ENCODE results near the gene TUBB6. TPM values are rescaled to one million over a fixed set of nuclear protein-coding genes. Genes with fewer than 3 reads are reported as not detected.

Gene TUBB6
- total RNA-seq, 4 donors from 2014 or later = 599 to 1,574 (median 1,002) TPM

- no peak overlapping the region for H3K4me3 ChIP-seq
- H3K4me1 ChIP-seq = peaks cover 27 to 39% (median 28%) of the 10 kb centered on the region in 4 donors
- DNase-seq (ENCODE audit: extremely low spot score) = no peak
- intact Hi-C loops (cut with DNase I) = loop anchor here (5.0 kb wide), 1 partner anchor 39 kb away; no protein-coding TSS in a partner anchor
- TF ChIP-seq POLR2A (IDR thresholded peaks at IDR 0.05; ENCODE audit: low read depth) = no peak
- TF ChIP-seq EP300 (IDR thresholded peaks at IDR 0.05) = no peak
- TF ChIP-seq POLR2AphosphoS5 (IDR thresholded peaks at IDR 0.05) = no peak
- TF ChIP-seq, protein P1, sequence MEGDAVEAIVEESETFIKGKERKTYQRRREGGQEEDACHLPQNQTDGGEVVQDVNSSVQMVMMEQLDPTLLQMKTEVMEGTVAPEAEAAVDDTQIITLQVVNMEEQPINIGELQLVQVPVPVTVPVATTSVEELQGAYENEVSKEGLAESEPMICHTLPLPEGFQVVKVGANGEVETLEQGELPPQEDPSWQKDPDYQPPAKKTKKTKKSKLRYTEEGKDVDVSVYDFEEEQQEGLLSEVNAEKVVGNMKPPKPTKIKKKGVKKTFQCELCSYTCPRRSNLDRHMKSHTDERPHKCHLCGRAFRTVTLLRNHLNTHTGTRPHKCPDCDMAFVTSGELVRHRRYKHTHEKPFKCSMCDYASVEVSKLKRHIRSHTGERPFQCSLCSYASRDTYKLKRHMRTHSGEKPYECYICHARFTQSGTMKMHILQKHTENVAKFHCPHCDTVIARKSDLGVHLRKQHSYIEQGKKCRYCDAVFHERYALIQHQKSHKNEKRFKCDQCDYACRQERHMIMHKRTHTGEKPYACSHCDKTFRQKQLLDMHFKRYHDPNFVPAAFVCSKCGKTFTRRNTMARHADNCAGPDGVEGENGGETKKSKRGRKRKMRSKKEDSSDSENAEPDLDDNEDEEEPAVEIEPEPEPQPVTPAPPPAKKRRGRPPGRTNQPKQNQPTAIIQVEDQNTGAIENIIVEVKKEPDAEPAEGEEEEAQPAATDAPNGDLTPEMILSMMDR (IDR thresholded peaks at IDR 0.05) = no peak
- peaks cover 21 to 80% (median 60%) of the 10 kb centered on the region in 4 donors for H3K36me3 ChIP-seq
- peak overlapping the region in 3 of 4 donors; percentile 8 to 32 (median 25) for H3K27ac ChIP-seq (replicated peaks in 1 of 4)
- 85% methylated on average over 10 of the region's 10 CpGs for WGBS
- no peaks in the 10 kb centered on the region for H3K9me3 ChIP-seq
- H3K27me3 ChIP-seq = no peaks in the 10 kb centered on the region
Observed at GRCh38 chr18:12333506-12334290, 25.7 kb downstream of the TUBB6 start.

DNA sequence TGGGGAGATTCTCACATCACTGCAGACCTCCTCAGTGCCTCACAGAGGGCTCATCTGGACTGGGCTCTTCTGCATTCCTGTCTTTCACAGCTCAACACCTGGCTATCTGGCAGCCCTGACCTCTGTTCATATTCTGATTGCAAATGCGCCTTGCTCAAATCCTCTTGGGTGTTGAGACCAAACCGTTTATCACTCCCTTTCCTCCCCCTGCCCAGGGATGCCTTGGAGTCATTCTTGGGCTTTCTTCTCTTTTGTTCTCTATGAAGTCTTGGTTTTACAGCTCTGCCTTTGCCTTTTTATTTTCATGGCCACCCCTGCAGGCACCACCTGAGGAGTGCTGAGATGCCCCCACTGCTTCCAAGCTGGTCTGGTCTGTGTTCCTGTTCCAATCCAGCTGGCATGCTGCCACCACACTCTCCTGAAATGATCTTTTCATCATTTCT, 26.3 kb downstream of the TUBB6 start:
- Histone ChIP-seq H3K4me3 (no peak overlapping the region), H3K9me3 (no peaks in the 10 kb centered on the region), H3K36me3 (peaks cover 17 to 81% (median 58%) of the 10 kb centered on the region in 4 donors), H3K27ac (replicated peaks in 1 of 4) (peak overlapping the region; percentile 1 to 32 (median 16)), H3K4me1 (peaks cover 27 to 39% (median 27%) of the 10 kb centered on the region in 4 donors), H3K27me3 (no peaks in the 10 kb centered on the region)
- DNase-seq (ENCODE audit: extremely low spot score) = no peak
- intact Hi-C loops (cut with DNase I) = loop anchor here (5.0 kb wide), 1 partner anchor 38 kb away; no protein-coding TSS in a partner anchor
- TF ChIP-seq POLR2A (IDR thresholded peaks at IDR 0.05; ENCODE audit: low read depth) (no peak), POLR2AphosphoS5 (IDR thresholded peaks at IDR 0.05) (no peak), EP300 (IDR thresholded peaks at IDR 0.05) (no peak)
- TF ChIP-seq, protein P1 (IDR thresholded peaks at IDR 0.05) = no peak
- 59% methylated on average over 2 of the region's 2 CpGs for WGBS

DNA sequence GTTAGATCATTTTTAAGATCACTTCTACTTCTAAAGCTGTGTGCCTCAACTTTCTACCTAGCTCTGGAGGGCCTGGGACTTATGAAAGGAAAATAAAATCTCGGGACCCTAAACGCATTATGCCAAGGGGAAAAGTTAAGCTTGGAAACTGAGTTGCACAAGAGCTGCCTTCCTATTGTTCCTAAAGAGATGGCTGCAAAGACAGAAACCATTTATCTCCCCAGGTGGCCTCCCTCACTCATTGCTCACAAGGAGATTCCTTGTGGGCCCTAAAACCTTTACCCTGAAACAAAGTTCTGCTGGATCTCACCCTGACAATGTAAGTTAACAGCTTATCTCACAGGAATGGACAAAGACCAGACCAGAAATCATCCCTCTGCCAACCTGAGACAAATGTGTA, 26.8 kb downstream of the TUBB6 start:
- 68% methylated on average over 2 of the region's 2 CpGs for WGBS
- Histone ChIP-seq H3K4me1 (peaks cover 27 to 39% (median 27%) of the 10 kb centered on the region in 4 donors), H3K27me3 (no peaks in the 10 kb centered on the region), H3K9me3 (no peaks in the 10 kb centered on the region), H3K36me3 (peaks cover 17 to 81% (median 57%) of the 10 kb centered on the region in 4 donors), H3K27ac (replicated peaks in 1 of 4) (peak overlapping the region; percentile 1 to 32 (median 13)), H3K4me3 (no peak overlapping the region)
- intact Hi-C loops (cut with DNase I) = loop anchor here (5.0 kb wide), 1 partner anchor 37 kb away; no protein-coding TSS in a partner anchor
- TF ChIP-seq POLR2AphosphoS5 (IDR thresholded peaks at IDR 0.05) (no peak), POLR2A (IDR thresholded peaks at IDR 0.05; ENCODE audit: low read depth) (no peak), EP300 (IDR thresholded peaks at IDR 0.05) (no peak)
- TF ChIP-seq, protein P1 (IDR thresholded peaks at IDR 0.05) = no peak
- DNase-seq (ENCODE audit: extremely low spot score) = no peak

- WGBS = 77% methylated on average over 7 of the region's 7 CpGs
- H3K27me3 ChIP-seq = no peaks in the 10 kb centered on the region
- intact Hi-C loops (cut with DNase I) = no loop called here
- no peak for DNase-seq (ENCODE audit: extremely low spot score)
- H3K4me3 ChIP-seq = no peak overlapping the region
- H3K4me1 ChIP-seq = peaks cover 27 to 39% (median 27%) of the 10 kb centered on the region in 4 donors
- H3K9me3 ChIP-seq = no peaks in the 10 kb centered on the region
- no peak for TF ChIP-seq EP300 (IDR thresholded peaks at IDR 0.05)
- TF ChIP-seq, protein P1 (IDR thresholded peaks at IDR 0.05) = no peak
- TF ChIP-seq POLR2A (IDR thresholded peaks at IDR 0.05; ENCODE audit: low read depth) = no peak
- no peak for TF ChIP-seq POLR2AphosphoS5 (IDR thresholded peaks at IDR 0.05)
- peaks cover 21 to 81% (median 58%) of the 10 kb centered on the region in 4 donors for H3K36me3 ChIP-seq
- H3K27ac ChIP-seq (replicated peaks in 1 of 4) = peak overlapping the region in 3 of 4 donors; percentile 3 to 25 (median 25)
Observed at GRCh38 chr18:12335503-12335902, 27.5 kb downstream of the TUBB6 start.

All from esophagus muscularis mucosa (tissue), 4 donors.